HTR-8/SVneo (cell line): ENCODE data around the gene RAD52.

Experiments
- DNase-seq: peaks from one replicate; pipeline ENCODE4 v3.0.0; 2011; ENCODE audit warnings: low spot score, mixed read lengths; ENCODE audit not compliant: insufficient read length
- FAIRE-seq: peaks from 2 replicates; lab custom pipeline; 2011; peaks lifted over from hg19 to GRCh38; lab: Jason Lieb, UNC

RAD52 gene

GRCh38 chr12:884746-885414, 64.6 kb downstream of the RAD52 start:
- no peak for FAIRE-seq
- no peak for DNase-seq

DNA sequence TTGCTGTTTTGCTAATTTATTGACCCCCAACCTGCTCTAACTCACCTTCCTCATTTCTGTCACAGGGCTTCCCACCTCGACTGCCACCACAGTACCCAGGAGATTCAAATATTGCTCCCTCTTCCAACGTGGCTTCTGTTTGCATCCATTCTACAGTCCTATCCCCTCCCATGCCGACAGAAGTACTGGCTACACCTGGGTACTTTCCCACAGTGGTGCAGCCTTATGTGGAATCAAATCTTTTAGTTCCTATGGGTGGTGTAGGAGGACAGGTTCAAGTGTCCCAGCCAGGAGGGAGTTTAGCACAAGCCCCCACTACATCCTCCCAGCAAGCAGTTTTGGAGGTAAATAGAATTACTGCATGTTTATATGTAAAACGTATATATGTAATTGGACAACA, 68.8 kb downstream of the RAD52 start:
- DNase-seq (no peak), FAIRE-seq (no peak)

- FAIRE-seq: peak; percentile 63
- no peak for DNase-seq
Measured at GRCh38 chr12:879641-880040, 69.9 kb downstream of the RAD52 start.

DNA sequence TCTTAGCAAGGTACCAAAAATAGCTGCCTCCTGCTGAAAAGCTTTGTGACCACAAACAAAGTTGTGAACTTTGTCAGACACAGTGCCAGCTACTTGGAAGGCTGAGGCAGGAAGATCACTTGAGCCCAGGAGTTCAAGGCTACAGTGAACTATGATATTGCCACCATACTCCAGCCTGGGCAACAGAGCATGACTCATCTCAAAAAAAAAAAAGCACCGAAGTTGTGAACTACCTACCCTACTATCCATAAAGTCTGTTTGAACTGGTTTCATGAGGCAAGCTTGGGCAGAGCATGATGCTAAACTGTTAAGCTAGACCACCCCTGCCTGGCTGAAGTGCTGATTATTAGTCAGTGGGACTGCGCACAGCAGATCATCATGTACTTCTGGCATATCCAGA, 75.5 kb downstream of the RAD52 start:
- no peak for DNase-seq
- FAIRE-seq: no peak

DNA sequence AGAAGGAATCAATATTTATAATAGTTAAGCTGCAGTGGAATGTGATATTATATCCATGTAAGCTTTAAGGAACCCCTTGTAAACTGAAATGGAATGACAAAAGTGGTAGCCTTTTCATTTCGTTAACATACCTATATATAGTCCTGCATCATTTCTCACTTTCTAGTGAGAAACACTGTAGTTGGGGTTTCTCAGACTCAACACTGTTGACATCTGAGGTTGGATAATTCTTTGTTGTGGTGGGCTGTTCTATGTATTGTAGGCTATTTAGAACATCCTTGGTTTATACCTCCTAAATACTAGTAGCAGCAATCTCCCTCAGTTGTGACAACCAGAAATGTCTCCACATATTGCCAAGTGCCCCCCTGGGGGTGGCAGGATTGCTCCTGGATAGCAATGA, 79.1 kb downstream of the RAD52 start:
- no peak for FAIRE-seq
- no peak for DNase-seq

GRCh38 chr12:868722-869121, 80.8 kb downstream of the RAD52 start:
- DNase-seq (no peak), FAIRE-seq (no peak)

DNA sequence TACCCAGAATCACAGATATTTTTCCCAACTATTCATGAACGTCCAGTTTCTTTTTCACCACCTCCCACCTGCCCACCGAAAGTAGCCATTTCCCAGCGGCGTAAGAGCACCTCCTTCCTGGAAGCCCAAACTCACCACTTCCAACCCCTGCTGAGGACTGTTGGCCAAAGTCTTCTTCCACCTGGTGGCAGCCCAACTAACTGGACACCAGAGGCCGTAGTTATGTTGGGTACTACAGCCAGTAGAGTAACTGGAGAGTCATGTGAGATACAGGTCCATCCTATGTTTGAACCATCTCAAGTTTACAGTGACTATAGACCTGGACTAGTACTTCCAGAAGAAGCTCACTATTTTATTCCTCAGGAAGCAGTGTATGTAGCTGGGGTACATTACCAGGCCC, 81.6 kb downstream of the RAD52 start:
- no peak for DNase-seq

DNA sequence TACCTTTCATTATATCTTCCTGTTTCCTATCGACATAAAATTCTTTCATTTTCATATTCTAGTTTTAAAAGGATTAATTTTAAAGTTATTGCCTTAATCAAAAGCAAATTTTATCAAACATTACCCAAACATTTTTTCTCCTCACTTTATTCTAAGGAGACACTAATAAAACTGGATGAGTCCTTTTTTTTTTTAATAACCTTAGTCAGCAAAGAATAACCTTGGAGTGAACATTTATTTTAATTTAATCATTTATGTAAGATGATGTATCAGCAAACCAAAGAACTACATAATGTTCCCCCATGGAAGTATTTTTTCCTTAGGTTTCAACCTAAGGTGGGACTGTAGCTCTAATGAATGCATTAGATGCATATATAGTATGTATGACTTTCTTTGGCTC, 83.9 kb downstream of the RAD52 start:
- FAIRE-seq: no peak
- DNase-seq: no peak

More for the DNA sequence above, 81.6 kb downstream of the RAD52 start:
- no peak for FAIRE-seq

- FAIRE-seq: no peak
- DNase-seq: no peak
Measured at GRCh38 chr12:863285-863684, 86.2 kb downstream of the RAD52 start.

DNA sequence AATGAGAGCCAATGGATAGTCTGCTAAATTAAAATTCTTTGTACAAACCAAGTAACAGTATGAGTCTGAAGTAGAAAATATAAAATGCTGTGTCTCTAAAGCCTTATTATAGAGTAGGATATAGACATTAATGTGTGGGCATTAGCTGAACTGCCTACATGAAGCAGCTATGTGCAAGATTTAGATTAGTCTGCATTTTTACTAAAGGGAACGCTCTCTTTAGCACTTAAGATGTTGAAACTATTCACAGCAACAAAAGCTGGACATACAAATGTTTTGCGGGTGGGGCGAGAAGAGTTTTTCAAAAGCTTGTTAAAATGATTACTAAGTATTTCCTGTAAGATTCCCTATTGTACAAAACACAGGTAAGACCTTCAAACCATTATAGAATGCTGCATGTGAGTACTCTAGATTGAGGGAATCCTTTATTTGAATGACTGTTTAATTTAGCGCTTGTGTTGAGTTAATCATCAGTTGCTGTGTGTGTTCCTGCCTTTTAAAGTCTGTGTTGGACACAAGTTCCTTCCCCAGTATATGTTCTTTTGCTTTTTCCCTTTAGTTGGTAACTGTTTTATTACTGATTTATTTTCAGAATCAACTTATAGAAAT, 87.1 kb downstream of the RAD52 start:
- DNase-seq: no peak
- FAIRE-seq: no peak
